Hepatocyte (in vitro differentiated cells): ENCODE measurements around the gene INS. TPM values are rescaled to one million over a fixed set of nuclear protein-coding genes. Genes with fewer than 3 reads are reported as not detected.

Experiments used
- DNase-seq: peaks from one replicate; pipeline ENCODE4 v3.0.0-alpha.2; 2016; ENCODE audit warnings: low spot score
- H2AFZ ChIP-seq: fragments of 200-600 bp; sonication (generic); 2 replicates; pipeline ENCODE4 v1.6.0; 2016; ENCODE audit warnings: antibody characterized with exemption, mild to moderate bottlenecking
- H3K27ac ChIP-seq: fragments of 200-600 bp; sonication (generic); 2 replicates; pipeline ENCODE4 v1.5.1; 2016; ENCODE audit warnings: mild to moderate bottlenecking
- H3K27me3 ChIP-seq: fragments of 200-600 bp; sonication (generic); 2 replicates; pipeline ENCODE4 v1.6.1; 2016
- H3K36me3 ChIP-seq: fragments of 200-600 bp; sonication (generic); replicated peaks from 2 replicates; pipeline ENCODE4 v1.5.1; 2016; ENCODE audit warnings: low read depth; ENCODE audit not compliant: insufficient read depth
- H3K4me1 ChIP-seq: fragments of 200-600 bp; sonication (generic); 2 replicates; pipeline ENCODE4 v1.5.1; 2016; ENCODE audit warnings: mild to moderate bottlenecking, moderate library complexity; ENCODE audit not compliant: insufficient read depth
- H3K4me2 ChIP-seq: fragments of 200-600 bp; sonication (generic); 2 replicates; pipeline ENCODE4 v1.6.0; 2016
- H3K4me3 ChIP-seq: fragments of 200-600 bp; sonication (generic); 2 replicates; pipeline ENCODE4 v1.5.1; 2016; ENCODE audit warnings: mild to moderate bottlenecking
- H3K79me2 ChIP-seq: fragments of 200-600 bp; sonication (generic); 2 replicates; pipeline ENCODE4 v1.6.0; 2017; ENCODE audit warnings: mild to moderate bottlenecking
- H3K9me2 ChIP-seq: fragments of 200-600 bp; sonication (generic); replicated peaks from 2 replicates; pipeline ENCODE4 v1.6.0; 2017; ENCODE audit warnings: mild to moderate bottlenecking; ENCODE audit not compliant: insufficient read depth
- H3K9me3 ChIP-seq: fragments of 200-600 bp; sonication (generic); 2 replicates; pipeline ENCODE4 v1.5.1; 2016; ENCODE audit warnings: low read depth, mild to moderate bottlenecking
- H4K20me1 ChIP-seq: fragments of 200-600 bp; sonication (generic); 2 replicates; pipeline ENCODE4 v1.6.0; 2016; ENCODE audit warnings: mild to moderate bottlenecking; ENCODE audit not compliant: insufficient read depth, poor library complexity, severe bottlenecking
- EZH2 ChIP-seq: fragments of 200-600 bp; sonication (generic); IDR thresholded peaks from 2 replicates; pipeline ENCODE4 v1.6.1; 2016; ENCODE audit warnings: antibody characterized with exemption, mild to moderate bottlenecking, borderline replicate concordance
- EZH2phosphoT487 ChIP-seq: fragments of 200-600 bp; sonication (generic); IDR thresholded peaks from one replicate; pipeline ENCODE4 v1.6.1; 2018; ENCODE audit warnings: antibody characterized with exemption, mild to moderate bottlenecking, low read depth, moderate library complexity; ENCODE audit not compliant: unreplicated experiment, severe bottlenecking
- WGBS: methylation state at CpG from one replicate; pipeline ENCODE4 v1.1.6; 2016; ENCODE audit warnings: low lambda C conversion rate; ENCODE audit errors: missing lambda C conversion rate; 5-methylcytosine and 5-hydroxymethylcytosine counted together
- polyA plus RNA-seq: library from polyadenylated mRNA; unstranded; fragments of >200 nt; fragmentation: Nextera tagmentation; extraction: Ambion mirVana; gene quantifications from 2 replicates; pipeline ENCODE4 v1.2.1, GENCODE V29; 2016
- total RNA-seq: library from RNA; depleted of rRNA; stranded (reverse); fragments of >200 nt; gene quantifications from 2 replicates; pipeline ENCODE4 v1.2.3, GENCODE V29; 2014
- TF ChIP-seq, protein P1 (sequence below): fragments of 200-600 bp; sonication (generic); IDR thresholded peaks from 2 replicates; pipeline ENCODE4 v1.5.1; 2016; ENCODE audit warnings: antibody characterized with exemption, mild to moderate bottlenecking; ENCODE audit not compliant: poor library complexity

Gene INS
- total and polyA plus RNA-seq, 2 experiments from 2014 or later, result not detected

DNA sequence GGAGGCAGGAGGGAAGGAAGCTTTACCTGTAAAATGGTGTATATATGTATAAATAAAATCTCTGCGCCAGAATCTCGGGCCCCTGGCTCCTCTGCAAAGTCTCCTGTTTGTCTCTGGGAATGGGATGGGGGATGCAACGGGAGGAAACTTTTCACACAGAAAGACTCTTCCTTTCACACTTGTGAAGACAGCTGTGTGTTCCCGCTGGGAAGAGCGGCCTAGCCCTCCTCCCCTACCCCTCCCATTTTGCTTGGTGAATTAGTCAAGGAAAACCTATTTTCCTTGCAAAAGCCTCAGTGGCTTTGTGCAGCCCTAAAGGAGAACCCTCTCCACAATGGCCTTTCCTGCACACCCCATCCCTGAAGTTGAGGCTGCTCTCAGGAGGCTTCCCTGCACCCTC lies 12.4 kb downstream of the INS start:
- peaks cover 36% of the 10 kb centered on the region for H3K79me2 ChIP-seq
- peaks cover 25% of the 10 kb centered on the region for H3K27me3 ChIP-seq
- no peaks in the 10 kb centered on the region for H3K36me3 ChIP-seq
- H2AFZ ChIP-seq, result no peak overlapping the region
- H4K20me1 ChIP-seq, result no peaks in the 10 kb centered on the region
- 81% methylated on average over 5 of the region's 5 CpGs for WGBS
- DNase-seq, result no peak
- H3K9me3 ChIP-seq, result no peaks in the 10 kb centered on the region
- no peak for TF ChIP-seq EZH2
- TF ChIP-seq EZH2phosphoT487, result no peak
- TF ChIP-seq, protein P1, sequence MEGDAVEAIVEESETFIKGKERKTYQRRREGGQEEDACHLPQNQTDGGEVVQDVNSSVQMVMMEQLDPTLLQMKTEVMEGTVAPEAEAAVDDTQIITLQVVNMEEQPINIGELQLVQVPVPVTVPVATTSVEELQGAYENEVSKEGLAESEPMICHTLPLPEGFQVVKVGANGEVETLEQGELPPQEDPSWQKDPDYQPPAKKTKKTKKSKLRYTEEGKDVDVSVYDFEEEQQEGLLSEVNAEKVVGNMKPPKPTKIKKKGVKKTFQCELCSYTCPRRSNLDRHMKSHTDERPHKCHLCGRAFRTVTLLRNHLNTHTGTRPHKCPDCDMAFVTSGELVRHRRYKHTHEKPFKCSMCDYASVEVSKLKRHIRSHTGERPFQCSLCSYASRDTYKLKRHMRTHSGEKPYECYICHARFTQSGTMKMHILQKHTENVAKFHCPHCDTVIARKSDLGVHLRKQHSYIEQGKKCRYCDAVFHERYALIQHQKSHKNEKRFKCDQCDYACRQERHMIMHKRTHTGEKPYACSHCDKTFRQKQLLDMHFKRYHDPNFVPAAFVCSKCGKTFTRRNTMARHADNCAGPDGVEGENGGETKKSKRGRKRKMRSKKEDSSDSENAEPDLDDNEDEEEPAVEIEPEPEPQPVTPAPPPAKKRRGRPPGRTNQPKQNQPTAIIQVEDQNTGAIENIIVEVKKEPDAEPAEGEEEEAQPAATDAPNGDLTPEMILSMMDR, result no peak
- H3K27ac ChIP-seq, result no peak overlapping the region
- H3K4me1 ChIP-seq, result peaks cover 37% of the 10 kb centered on the region
- H3K4me3 ChIP-seq, result no peak overlapping the region
- no peaks in the 10 kb centered on the region for H3K9me2 ChIP-seq
- H3K4me2 ChIP-seq, result no peak overlapping the region

DNA sequence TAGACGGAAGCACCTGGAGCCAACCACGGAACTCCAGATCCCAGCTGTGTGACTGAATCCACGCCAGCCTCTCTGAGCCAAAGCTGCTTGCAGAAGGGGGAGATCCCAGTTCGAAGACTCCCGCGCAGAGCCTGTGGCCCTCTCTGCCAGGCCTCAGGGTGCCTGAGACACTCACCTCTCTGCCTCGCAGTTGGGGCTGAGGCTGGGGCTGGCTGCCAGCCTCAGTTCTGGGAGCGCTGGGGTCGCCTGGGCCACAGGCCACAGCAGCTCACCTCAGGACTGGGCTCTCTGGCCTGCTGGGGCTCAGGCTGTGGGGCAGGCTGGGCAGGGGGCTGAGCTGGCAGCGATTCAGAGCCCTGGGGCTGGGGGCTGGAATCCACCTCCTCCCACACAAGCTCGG lies 13.6 kb downstream of the INS start:
- Histone ChIP-seq H3K4me2 (no peak overlapping the region), H3K27me3 (peaks cover 35% of the 10 kb centered on the region), H2AFZ (no peak overlapping the region), H3K9me2 (no peaks in the 10 kb centered on the region), H3K4me1 (peaks cover 41% of the 10 kb centered on the region), H3K9me3 (no peaks in the 10 kb centered on the region), H3K27ac (no peak overlapping the region), H3K79me2 (peaks cover 48% of the 10 kb centered on the region), H3K4me3 (no peak overlapping the region), H3K36me3 (no peaks in the 10 kb centered on the region), H4K20me1 (no peaks in the 10 kb centered on the region)
- TF ChIP-seq EZH2, result no peak
- no peak for TF ChIP-seq EZH2phosphoT487
- TF ChIP-seq, protein P1, result no peak
- WGBS, result 91% methylated on average over 10 of the region's 11 CpGs
- no peak for DNase-seq

DNA sequence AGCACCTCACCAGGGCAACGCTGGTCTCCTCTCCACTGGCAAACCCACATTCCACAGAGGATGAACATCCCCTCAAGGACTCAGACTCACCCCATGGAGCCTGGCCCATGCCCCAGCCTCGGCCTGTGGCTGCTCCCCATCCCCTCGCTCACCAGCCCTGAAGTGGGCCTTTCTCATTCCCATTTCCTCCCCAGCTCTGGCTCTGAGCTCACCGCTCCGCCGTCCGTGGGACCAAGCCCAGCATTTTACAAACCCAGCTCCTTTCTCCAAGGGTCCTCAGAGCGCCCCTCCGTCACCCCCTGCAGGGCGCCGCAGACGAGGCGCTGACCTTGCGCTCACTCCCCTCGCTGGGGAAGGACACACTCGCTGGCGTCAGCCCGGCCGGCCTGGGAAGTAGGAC lies 15.0 kb downstream of the INS start:
- no peaks in the 10 kb centered on the region for H3K9me2 ChIP-seq
- no peak overlapping the region for H3K27ac ChIP-seq
- 71% methylated on average over 19 of the region's 19 CpGs for WGBS
- no peak for TF ChIP-seq EZH2
- TF ChIP-seq, protein P1, result no peak
- no peak for TF ChIP-seq EZH2phosphoT487
- no peaks in the 10 kb centered on the region for H4K20me1 ChIP-seq
- H3K4me3 ChIP-seq, result no peak overlapping the region
- H3K79me2 ChIP-seq, result peaks cover 61% of the 10 kb centered on the region
- peaks cover 45% of the 10 kb centered on the region for H3K27me3 ChIP-seq
- no peaks in the 10 kb centered on the region for H3K36me3 ChIP-seq
- DNase-seq, result no peak
- no peaks in the 10 kb centered on the region for H3K9me3 ChIP-seq
- H3K4me1 ChIP-seq, result peaks cover 38% of the 10 kb centered on the region
- no peak overlapping the region for H2AFZ ChIP-seq
- peak overlapping the region; percentile 92 for H3K4me2 ChIP-seq
